ENCODE results near the gene MND1.
"Not testable (repeated sequence)": the region's sequence is repeated elsewhere in the genome, so short reads cannot be mapped to it uniquely, and the experiment has no call there.

MND1 gene

DNA sequence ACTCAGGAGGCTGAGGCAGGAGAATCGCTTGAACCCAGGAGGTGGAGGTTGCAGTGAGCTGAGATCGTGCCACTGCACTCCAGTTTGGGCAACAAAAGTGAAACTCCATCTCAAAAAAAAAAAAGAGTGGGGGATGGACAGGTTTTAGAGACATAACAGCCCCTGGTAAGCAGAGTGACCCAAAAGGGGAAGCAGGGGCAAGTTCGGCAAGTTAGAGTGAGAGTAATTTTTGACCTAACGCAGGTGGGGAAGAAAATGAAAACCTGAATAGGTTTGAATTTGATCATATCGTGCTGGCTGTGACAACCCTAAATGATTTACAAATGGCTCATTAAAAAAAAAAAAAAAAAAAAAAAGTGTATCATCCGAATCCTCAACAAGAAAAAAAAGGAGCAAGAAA, 96.0 kb downstream of the MND1 start:
- DNase-seq (ENCODE audit: low spot score) = no peak

- no peak for DNase-seq (ENCODE audit: low spot score)
Observed at GRCh38 chr4:153447175-153447905, 102.9 kb downstream of the MND1 start.

- no peak for DNase-seq (ENCODE audit: low spot score)
Observed at GRCh38 chr4:153448003-153448731, 103.7 kb downstream of the MND1 start.

- no peak for DNase-seq (ENCODE audit: low spot score)
Observed at GRCh38 chr4:153449338-153449737, 104.8 kb downstream of the MND1 start.

GRCh38 chr4:153450544-153450917, 106.0 kb downstream of the MND1 start:
- no peak for DNase-seq (ENCODE audit: low spot score)

DNA sequence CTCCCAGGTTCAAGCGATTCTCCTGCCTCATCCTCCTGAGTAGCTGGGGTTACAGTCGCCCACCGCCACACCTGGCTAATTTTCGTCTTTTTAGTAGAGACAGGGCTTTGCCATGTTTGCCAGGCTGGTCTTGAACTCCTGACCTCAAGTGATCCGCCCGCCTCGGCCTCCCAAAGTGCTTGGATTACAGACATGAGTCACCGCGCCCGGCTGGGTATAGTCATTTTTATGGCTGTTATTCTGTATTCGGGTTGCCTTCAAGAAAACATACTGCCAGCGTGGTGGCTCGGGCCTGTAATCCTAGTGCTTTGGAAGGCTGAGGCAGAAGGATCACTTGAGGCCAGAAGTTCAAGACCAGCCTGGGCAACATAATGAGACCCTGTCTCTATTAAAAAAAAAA, 106.7 kb downstream of the MND1 start:
- DNase-seq (ENCODE audit: low spot score) = not testable (repeated sequence)

GRCh38 chr4:153451911-153452657, 107.6 kb downstream of the MND1 start:
- DNase-seq (ENCODE audit: low spot score) = no peak

DNA sequence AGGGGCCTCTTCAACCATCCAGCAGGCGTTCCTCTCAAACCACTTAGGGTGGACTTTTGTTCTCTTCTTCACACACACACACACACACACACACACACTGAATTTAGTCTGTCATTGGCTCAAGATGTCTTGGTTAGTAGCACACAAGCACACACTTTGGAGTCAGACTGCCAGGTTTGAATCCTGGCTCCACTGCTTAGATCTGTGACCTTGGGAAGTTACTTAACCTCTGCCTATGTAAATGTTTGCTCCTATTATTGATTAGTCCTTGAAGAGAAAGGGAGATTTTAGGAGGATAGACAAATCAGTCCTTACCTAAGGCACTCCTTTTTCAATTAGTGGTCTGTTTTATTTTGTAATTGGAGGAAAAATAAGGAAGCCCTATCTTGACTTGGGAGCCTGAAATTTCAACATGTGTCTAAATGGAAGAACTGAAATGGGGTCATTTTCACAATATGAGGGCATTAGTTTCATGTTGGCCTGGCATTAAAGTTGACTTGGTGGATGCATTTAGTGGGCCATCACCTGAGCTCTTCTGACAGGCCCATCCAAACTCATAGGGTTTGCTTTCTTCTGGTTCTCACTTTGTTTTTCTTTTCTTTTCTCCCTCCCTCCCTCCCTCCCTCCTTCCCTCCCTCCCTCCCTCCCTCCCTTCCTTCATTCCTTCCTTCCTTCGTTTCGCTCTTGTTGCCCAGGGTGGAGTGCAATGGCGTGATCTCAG, 108.3 kb downstream of the MND1 start:
- no peak for DNase-seq (ENCODE audit: low spot score)

DNA sequence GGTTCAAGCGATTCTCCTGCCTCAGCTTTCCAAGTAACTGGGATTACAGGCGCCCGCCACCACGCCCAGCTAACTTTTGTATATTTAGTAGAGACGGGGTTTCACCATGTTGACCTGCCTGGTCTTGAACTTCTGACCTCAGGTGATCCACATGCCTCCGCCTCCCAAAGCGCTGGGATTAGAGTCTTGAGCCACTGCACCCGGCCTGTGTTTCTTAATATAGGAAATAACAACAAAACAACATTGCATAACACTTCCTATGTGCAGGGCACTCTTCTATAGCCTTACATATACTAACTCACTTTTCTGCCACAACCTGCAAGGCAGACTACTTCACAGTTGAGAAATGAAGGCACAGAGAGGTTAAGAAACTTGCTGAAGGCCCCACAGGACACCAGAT, 108.9 kb downstream of the MND1 start:
- no peak for DNase-seq (ENCODE audit: low spot score)

- DNase-seq (ENCODE audit: low spot score) = no peak
Observed at GRCh38 chr4:153458969-153459368, 114.5 kb downstream of the MND1 start.

GRCh38 chr4:153461549-153461948, 117.1 kb downstream of the MND1 start:
- DNase-seq (ENCODE audit: low spot score) = not testable (repeated sequence)

DNA sequence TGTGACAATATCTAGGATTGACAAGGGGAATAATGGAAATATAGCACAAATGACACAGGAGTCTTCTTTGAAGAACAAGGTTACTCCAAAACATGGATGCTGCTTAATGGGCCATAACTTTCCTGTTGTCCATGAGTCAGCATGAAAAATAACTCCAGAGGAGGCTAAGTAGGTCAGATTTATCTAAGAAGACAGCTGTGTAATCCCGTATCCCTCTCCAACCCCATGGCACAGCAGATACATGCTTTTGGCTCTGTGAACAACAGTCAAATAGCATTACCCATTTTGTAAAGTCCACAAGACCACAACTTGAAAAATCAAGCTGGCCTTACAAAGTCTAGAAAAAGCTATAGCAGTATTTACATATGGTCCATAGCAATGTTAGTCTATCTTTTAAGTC, 119.6 kb downstream of the MND1 start:
- no peak for DNase-seq (ENCODE audit: low spot score)

Measured in pons (tissue), 1 donor.